Liver (tissue), 9 donors: ENCODE results near the gene PRKCH. TPM values are rescaled to one million over a fixed set of nuclear protein-coding genes. Genes with fewer than 3 reads are reported as not detected.
A peak's percentile ranks its signal among the peaks of the same experiment; 100 is the strongest.

Experiments
- DNase-seq: peaks from one replicate; pipeline ENCODE4 v3.0.0-alpha.2; 2017; ENCODE audit warnings: low spot score
- H3K27ac ChIP-seq, 2 donors: one replicate each; pipeline ENCODE4 v1.7.0; 2013; ENCODE audit warnings: inconsistent platforms in 2 of 2, low read length in 2 of 2, control low read depth in 1 of 2, low read depth in 1 of 2, mild to moderate bottlenecking in 1 of 2
- H3K27me3 ChIP-seq, 4 donors: one replicate each; pipeline versions ENCODE4 v1.6.1 to v1.7.0; 2013; ENCODE audit warnings: low read length in 3 of 4, inconsistent platforms in 1 of 4, mild to moderate bottlenecking in 1 of 4, moderate library complexity in 1 of 4; ENCODE audit not compliant: control insufficient read depth in 4 of 4, insufficient read depth in 4 of 4
- H3K36me3 ChIP-seq, 4 donors: one replicate each; pipeline versions ENCODE4 v1.6.1 to v1.7.0; 2013; ENCODE audit warnings: low read length in 3 of 4, mild to moderate bottlenecking in 3 of 4, low read depth in 1 of 4, moderate library complexity in 1 of 4; ENCODE audit not compliant: control insufficient read depth in 4 of 4, insufficient read depth in 3 of 4
- H3K4me1 ChIP-seq, 4 donors: one replicate each; pipeline versions ENCODE4 v1.6.1 to v1.7.0; 2013; ENCODE audit warnings: low read length in 3 of 4, mild to moderate bottlenecking in 3 of 4, moderate library complexity in 1 of 4; ENCODE audit not compliant: control insufficient read depth in 4 of 4, insufficient read depth in 4 of 4
- H3K4me3 ChIP-seq, 3 donors: one replicate each; pipeline versions ENCODE4 v1.6.1 to v1.7.0; 2013; ENCODE audit warnings: low read length in 3 of 3, control low read depth in 1 of 3, low read depth in 1 of 3, mild to moderate bottlenecking in 1 of 3
- H3K9ac ChIP-seq, 2 donors: one replicate each; pipeline ENCODE4 v1.7.0; 2013; ENCODE audit warnings: low read length in 2 of 2, mild to moderate bottlenecking in 2 of 2, moderate library complexity in 2 of 2, control low read depth in 1 of 2, low read depth in 1 of 2
- H3K9me3 ChIP-seq, 4 donors: one replicate each; pipeline versions ENCODE4 v1.6.1 to v1.7.0; 2013; ENCODE audit warnings: low read length in 3 of 4; ENCODE audit not compliant: control insufficient read depth in 4 of 4
- CTCF ChIP-seq: fragments of 150-350 bp; IDR thresholded peaks from 2 replicates; pipeline ENCODE4 v1.5.1; 2017; ENCODE audit warnings: improper control_type of control experiment, low read depth, low read length; ENCODE audit not compliant: missing input control
- EGR1 ChIP-seq, 2 donors: IDR thresholded peaks; 2 replicates each; pipeline ENCODE4 v1.6.1; 2016 to 2018; ENCODE audit warnings: antibody characterized with exemption in 2 of 2, low read depth in 2 of 2
- FOXA1 ChIP-seq: IDR thresholded peaks from 2 replicates; pipeline ENCODE4 v1.6.1; 2016; ENCODE audit warnings: antibody characterized with exemption
- FOXA2 ChIP-seq: IDR thresholded peaks from 2 replicates; pipeline ENCODE4 v1.6.1; 2016; ENCODE audit warnings: antibody characterized with exemption
- GABPA ChIP-seq, 2 donors: IDR thresholded peaks in 1 of 2; conservative IDR thresholded peaks in 1 of 2; 2 replicates each; pipeline ENCODE4 v1.6.1; 2016; ENCODE audit warnings: antibody characterized with exemption in 2 of 2, mild to moderate bottlenecking in 1 of 2, moderate library complexity in 1 of 2
- HNF4A ChIP-seq, 2 donors: conservative IDR thresholded peaks; 2 replicates each; pipeline ENCODE4 v1.6.1; 2016; ENCODE audit warnings: antibody characterized with exemption in 2 of 2, mild to moderate bottlenecking in 2 of 2
- HNF4G ChIP-seq: IDR thresholded peaks from 2 replicates; pipeline ENCODE4 v1.6.1; 2016; ENCODE audit warnings: antibody characterized with exemption
- JUND ChIP-seq, 2 donors: IDR thresholded peaks; 2 replicates each; pipeline ENCODE4 v1.6.1; 2016; ENCODE audit warnings: antibody characterized with exemption in 2 of 2
- NR2F2 ChIP-seq: IDR thresholded peaks from 2 replicates; pipeline ENCODE4 v1.6.1; 2016; ENCODE audit warnings: antibody characterized with exemption
- RAD21 ChIP-seq, 2 donors: IDR thresholded peaks; 2 replicates each; pipeline ENCODE4 v1.6.1; 2016; ENCODE audit warnings: antibody characterized with exemption in 2 of 2, mild to moderate bottlenecking in 2 of 2
- REST ChIP-seq: IDR thresholded peaks from 2 replicates; pipeline ENCODE4 v1.6.1; 2016; ENCODE audit warnings: antibody characterized with exemption, mild to moderate bottlenecking
- RXRA ChIP-seq, 2 donors: IDR thresholded peaks; 2 replicates each; pipeline ENCODE4 v1.6.1; 2017 to 2018; ENCODE audit warnings: antibody characterized with exemption in 2 of 2, mild to moderate bottlenecking in 1 of 2
- SP1 ChIP-seq: IDR thresholded peaks from 2 replicates; pipeline ENCODE4 v1.6.1; 2018; ENCODE audit warnings: antibody characterized with exemption, mild to moderate bottlenecking
- TAF1 ChIP-seq: conservative IDR thresholded peaks from 2 replicates; pipeline ENCODE4 v1.6.1; 2016; ENCODE audit warnings: antibody characterized with exemption, mild to moderate bottlenecking
- YY1 ChIP-seq: IDR thresholded peaks from 2 replicates; pipeline ENCODE4 v1.6.1; 2016; ENCODE audit warnings: antibody characterized with exemption, mild to moderate bottlenecking
- WGBS: extraction: QIAGEN DNeasy Blood & Tissue Kit; methylation state at CpG from one replicate; pipeline ENCODE4 v1.1.7; 2013; 5-methylcytosine and 5-hydroxymethylcytosine counted together
- polyA plus RNA-seq, 2 donors: library from polyadenylated mRNA; stranded (reverse) in 1 of 2; unstranded in 1 of 2; fragments of 200-250 nt in 1 of 2; fragments of >200 nt in 1 of 2; fragmentation: Nextera tagmentation in 1 of 2; extraction: Ambion mirVana in 1 of 2; gene quantifications; one replicate each; pipeline versions ENCODE4 v1.2.1 to v1.2.3, GENCODE V29; 2013 to 2015
- total RNA-seq, 2 donors: library from RNA; depleted of rRNA; stranded (reverse); fragments of >200 nt; gene quantifications; one replicate each; pipeline ENCODE4 v1.2.3, GENCODE V29; 2014
- TF ChIP-seq, protein P1 (sequence below): IDR thresholded peaks from 2 replicates; pipeline ENCODE4 v1.6.1; 2016; ENCODE audit warnings: antibody characterized with exemption
- TF ChIP-seq, protein P2 (sequence below): IDR thresholded peaks from 2 replicates; pipeline ENCODE4 v1.6.1; 2016; ENCODE audit warnings: antibody characterized with exemption
- TF ChIP-seq, protein P3 (sequence below): IDR thresholded peaks from 2 replicates; pipeline ENCODE4 v1.6.1; 2016; ENCODE audit warnings: antibody characterized with exemption
- donor health status: healthy.
- donor health status: healthy.
- donor health status: healthy.
- donor health status: healthy.
- donor health status: healthy.

Gene PRKCH
- total and polyA plus RNA-seq, 4 donors: 3.9 to 13.7 (median 7.0) TPM

DNA sequence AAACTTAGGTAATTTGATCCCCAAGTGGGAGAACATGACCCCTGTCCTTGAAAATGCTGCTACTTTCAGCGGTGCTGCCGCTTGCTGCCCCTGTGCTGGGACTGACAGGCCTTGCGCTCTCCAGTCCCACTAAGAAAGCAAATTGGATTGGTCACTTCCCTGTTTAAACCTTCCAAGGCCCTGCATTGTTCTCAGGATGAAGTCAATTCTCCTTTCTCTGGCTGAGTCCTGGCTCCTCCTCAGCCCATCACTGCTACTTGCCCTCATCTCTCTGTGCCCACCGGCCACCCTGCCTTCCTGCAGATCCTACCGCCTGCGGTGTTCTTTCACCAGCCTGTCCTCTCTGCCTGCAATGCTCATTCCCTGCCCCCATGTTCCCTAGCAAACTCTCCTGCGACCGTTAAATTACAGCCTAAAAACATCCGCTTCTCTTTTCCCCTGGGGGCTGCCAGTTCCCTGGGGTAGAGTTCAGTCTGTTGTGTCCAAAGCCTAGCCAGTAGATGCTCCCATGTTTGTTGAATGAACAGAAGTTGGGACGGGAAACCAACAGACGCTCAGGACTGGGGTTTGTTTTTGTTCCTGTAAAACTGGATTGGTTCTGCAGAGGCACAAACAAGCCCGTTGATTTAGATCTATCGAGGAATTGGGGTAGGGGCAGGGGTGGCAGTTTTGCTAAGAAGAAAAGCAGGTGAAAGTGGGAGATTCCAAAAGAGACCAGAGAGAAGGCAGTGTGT, 246.6 kb downstream of the PRKCH start:
- TF ChIP-seq GABPA (IDR thresholded peaks at IDR 0.05 in 1 of 2, conservative IDR thresholded peaks at IDR 0.05 in 1 of 2) (no peak), SP1 (no peak), NR2F2 (no peak), HNF4G (no peak), CTCF (no peak)
- TF ChIP-seq, protein P1, sequence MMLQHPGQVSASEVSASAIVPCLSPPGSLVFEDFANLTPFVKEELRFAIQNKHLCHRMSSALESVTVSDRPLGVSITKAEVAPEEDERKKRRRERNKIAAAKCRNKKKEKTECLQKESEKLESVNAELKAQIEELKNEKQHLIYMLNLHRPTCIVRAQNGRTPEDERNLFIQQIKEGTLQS: no peak
- Histone ChIP-seq H3K27ac (peak overlapping the region; percentile 17 to 44), H3K9me3 (no peaks in the 10 kb centered on the region), H3K4me3 (peak overlapping the region in 2 of 3 donors; percentile 6 to 21), H3K36me3 (no peaks in the 10 kb centered on the region), H3K4me1 (peaks cover 3 to 12% (median 9%) of the 10 kb centered on the region in 4 donors), H3K27me3 (no peaks in the 10 kb centered on the region), H3K9ac (peak overlapping the region in 1 of 2 donors; percentile 23)
- 54% methylated on average over 13 of the region's 13 CpGs for WGBS
- DNase-seq: no peak

DNA sequence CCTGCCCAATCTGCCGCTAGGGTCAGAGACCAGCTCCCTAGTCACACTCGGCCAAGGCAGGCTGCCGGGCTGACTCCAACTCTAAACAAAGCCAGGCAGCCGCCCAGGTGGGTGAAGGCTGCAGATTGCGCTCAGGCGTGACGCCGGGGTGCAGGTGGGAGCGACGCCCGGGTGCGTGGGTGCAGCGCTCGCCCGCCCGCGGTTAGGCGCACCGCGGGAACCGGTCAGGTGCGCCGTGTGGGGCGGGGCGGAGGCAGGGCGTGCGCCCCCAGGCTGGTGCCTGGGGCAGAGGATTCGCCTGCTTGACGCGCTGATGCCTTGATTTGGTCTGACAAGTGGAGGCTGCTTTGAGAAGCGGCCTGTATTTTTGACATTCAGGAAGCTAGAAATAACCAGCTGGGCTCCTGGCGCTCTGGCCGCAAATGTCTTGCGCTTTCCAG, 247.2 kb downstream of the PRKCH start:
- peak overlapping the region in 1 of 2 donors; percentile 23 for H3K9ac ChIP-seq
- WGBS: 25% methylated on average over 34 of the region's 34 CpGs
- TF ChIP-seq, protein P1: no peak
- no peak for TF ChIP-seq EGR1 (IDR thresholded peaks at IDR 0.05; ENCODE audit: low read depth in 2 of 2)
- TF ChIP-seq YY1: no peak
- TF ChIP-seq HNF4G: no peak
- no peak for TF ChIP-seq SP1
- TF ChIP-seq JUND (IDR thresholded peaks at IDR 0.05): no peak
- no peak for TF ChIP-seq GABPA (IDR thresholded peaks at IDR 0.05 in 1 of 2, conservative IDR thresholded peaks at IDR 0.05 in 1 of 2)
- peak; percentile 42 for TF ChIP-seq CTCF
- no peak for TF ChIP-seq RXRA (IDR thresholded peaks at IDR 0.05)
- no peak for TF ChIP-seq NR2F2
- TF ChIP-seq HNF4A (conservative IDR thresholded peaks at IDR 0.05): peak in 1 of 2 donors; percentile 27
- TF ChIP-seq, protein P2, sequence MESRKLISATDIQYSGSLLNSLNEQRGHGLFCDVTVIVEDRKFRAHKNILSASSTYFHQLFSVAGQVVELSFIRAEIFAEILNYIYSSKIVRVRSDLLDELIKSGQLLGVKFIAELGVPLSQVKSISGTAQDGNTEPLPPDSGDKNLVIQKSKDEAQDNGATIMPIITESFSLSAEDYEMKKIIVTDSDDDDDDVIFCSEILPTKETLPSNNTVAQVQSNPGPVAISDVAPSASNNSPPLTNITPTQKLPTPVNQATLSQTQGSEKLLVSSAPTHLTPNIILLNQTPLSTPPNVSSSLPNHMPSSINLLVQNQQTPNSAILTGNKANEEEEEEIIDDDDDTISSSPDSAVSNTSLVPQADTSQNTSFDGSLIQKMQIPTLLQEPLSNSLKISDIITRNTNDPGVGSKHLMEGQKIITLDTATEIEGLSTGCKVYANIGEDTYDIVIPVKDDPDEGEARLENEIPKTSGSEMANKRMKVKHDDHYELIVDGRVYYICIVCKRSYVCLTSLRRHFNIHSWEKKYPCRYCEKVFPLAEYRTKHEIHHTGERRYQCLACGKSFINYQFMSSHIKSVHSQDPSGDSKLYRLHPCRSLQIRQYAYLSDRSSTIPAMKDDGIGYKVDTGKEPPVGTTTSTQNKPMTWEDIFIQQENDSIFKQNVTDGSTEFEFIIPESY: no peak
- TF ChIP-seq FOXA2: no peak
- TF ChIP-seq FOXA1: no peak
- no peak for TF ChIP-seq REST
- TF ChIP-seq TAF1: no peak
- TF ChIP-seq, protein P3, sequence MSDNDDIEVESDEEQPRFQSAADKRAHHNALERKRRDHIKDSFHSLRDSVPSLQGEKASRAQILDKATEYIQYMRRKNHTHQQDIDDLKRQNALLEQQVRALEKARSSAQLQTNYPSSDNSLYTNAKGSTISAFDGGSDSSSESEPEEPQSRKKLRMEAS: no peak
- TF ChIP-seq RAD21 (IDR thresholded peaks at IDR 0.05): peak; percentile 47 to 67
- no peak for DNase-seq
- peak overlapping the region; percentile 17 to 44 for H3K27ac ChIP-seq
- H3K4me1 ChIP-seq: peaks cover 3 to 14% (median 10%) of the 10 kb centered on the region in 4 donors
- peak overlapping the region in 1 of 3 donors; percentile 21 for H3K4me3 ChIP-seq
- no peaks in the 10 kb centered on the region for H3K36me3 ChIP-seq
- no peaks in the 10 kb centered on the region for H3K27me3 ChIP-seq
- H3K9me3 ChIP-seq: no peaks in the 10 kb centered on the region
